Measurements from ENCODE around the gene IER5. TPM values are rescaled to one million over a fixed set of nuclear protein-coding genes. Genes with fewer than 3 reads are reported as not detected.
A peak's percentile ranks its signal among the peaks of the same experiment; 100 is the strongest.

IER5 gene
- total and polyA plus RNA-seq, 9 of the 15 experiments (the other 6 are each of a cell fraction or from before 2014, with no cell fraction given): 2.4 to 32.1 (median 12.0) TPM

DNA sequence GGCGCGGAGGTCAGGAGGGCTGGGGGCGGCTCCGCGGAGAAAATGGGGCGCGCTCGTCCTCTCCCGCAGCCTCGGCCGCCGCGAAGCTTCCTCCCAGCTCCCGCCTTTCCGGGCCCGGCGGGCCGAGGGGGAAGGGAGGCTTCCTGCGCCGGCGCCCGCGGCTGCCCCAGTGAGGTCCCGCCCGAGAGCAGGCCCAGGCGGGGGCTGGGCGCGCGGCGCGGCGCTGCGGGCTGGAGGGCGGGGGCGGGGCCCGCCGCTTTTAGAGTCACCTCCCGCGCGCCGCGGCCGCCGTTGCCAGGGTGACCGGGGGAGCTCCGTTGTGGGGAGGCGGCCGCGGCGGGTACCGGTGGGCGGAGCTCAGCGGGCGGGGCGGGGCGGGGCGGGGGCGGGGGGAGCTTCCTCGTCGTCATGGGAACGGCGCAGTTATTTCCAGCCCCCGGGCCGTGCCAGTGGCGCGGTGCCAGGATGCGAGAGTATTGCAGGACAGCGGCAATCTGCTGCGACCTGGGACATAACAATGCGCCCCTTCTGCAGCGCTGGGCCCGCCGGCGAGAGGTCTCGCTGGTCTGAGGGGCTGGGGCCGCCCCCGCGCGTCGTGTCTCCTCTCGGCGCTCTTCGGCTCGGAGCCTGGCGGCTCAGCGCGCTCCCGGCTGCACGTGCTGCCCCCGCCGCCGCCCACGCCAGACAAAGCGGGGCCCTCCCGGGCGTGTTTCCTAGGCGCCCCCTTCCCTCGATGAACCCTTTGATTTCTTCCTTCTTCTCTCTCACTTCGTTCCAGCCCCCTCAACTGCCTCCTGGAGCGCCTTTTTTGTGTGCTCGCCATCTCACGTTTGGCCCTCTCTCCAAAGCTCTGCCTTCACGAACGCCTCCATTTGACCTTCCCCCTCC, 16.9 kb downstream of the IER5 start (continued):
- TF ChIP-seq, protein P1, sequence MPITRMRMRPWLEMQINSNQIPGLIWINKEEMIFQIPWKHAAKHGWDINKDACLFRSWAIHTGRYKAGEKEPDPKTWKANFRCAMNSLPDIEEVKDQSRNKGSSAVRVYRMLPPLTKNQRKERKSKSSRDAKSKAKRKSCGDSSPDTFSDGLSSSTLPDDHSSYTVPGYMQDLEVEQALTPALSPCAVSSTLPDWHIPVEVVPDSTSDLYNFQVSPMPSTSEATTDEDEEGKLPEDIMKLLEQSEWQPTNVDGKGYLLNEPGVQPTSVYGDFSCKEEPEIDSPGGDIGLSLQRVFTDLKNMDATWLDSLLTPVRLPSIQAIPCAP (CRISPR knock-in tag; IDR thresholded peaks at IDR 0.05; ENCODE audit: borderline replicate concordance): no peak; the same call in 1 of the 2 replicates
- TF ChIP-seq TCF7 (IDR thresholded peaks at IDR 0.05; ENCODE audit: borderline replicate concordance) (no peak; the same call in 1 of the 2 replicates), MXI1 (IDR thresholded peaks at IDR 0.05; ENCODE audit: low read depth, low read length) (peak; percentile 85), CBX3 (IDR thresholded peaks at IDR 0.05; ENCODE audit: borderline replicate concordance in 1 of 2, low read length in 2 of 2) (no peak), FOSL1 (tag; conservative IDR thresholded peaks at IDR 0.05) (0 out of 2 replicates have a peak, but pooled peaks have one; percentile 46), ZNF696 (CRISPR knock-in tag; conservative IDR thresholded peaks at IDR 0.05) (no peak), CREB1 (IDR thresholded peaks at IDR 0.05) (no peak; the same call in 1 of the 2 replicates), CREB1 (CRISPR knock-in tag; IDR thresholded peaks at IDR 0.05) (no peak), FUS (optimal IDR thresholded peaks at IDR 0.05; ENCODE audit: low read depth, low read length) (no peak), TBP (optimal IDR thresholded peaks at IDR 0.05; ENCODE audit: low read depth, low read length) (peak; percentile 59), HMG20A (CRISPR knock-in tag; conservative IDR thresholded peaks at IDR 0.05) (no peak), SMC3 (conservative IDR thresholded peaks at IDR 0.05; ENCODE audit: insufficient read depth, low read depth, low read length) (no peak), ZNF77 (CRISPR knock-in tag; IDR thresholded peaks at IDR 0.05) (no peak), SLC30A9 (CRISPR knock-in tag; IDR thresholded peaks at IDR 0.05) (no peak), ZC3H11A (IDR thresholded peaks at IDR 0.05; ENCODE audit: low read depth, low read length) (no peak), GATAD2A (IDR thresholded peaks at IDR 0.05) (peak; percentile 30; the same call in 1 of the 2 replicates), ZKSCAN1 (IDR thresholded peaks at IDR 0.05; ENCODE audit: low read depth, low read length) (peak; percentile 21; the same call in 1 of the 2 replicates), ZNF778 (CRISPR knock-in tag; IDR thresholded peaks at IDR 0.05) (no peak), RNF2 (IDR thresholded peaks at IDR 0.05) (no peak), YBX1 (IDR thresholded peaks at IDR 0.05) (no peak), CC2D1A (IDR thresholded peaks at IDR 0.05) (no peak), ZNF143 (CRISPR knock-in tag; IDR thresholded peaks at IDR 0.05) (no peak), ELF1 (tag; IDR thresholded peaks at IDR 0.05) (no peak), MAFF (IDR thresholded peaks at IDR 0.05; ENCODE audit: low read length) (no peak), MAFK (IDR thresholded peaks at IDR 0.05; ENCODE audit: low read length) (no peak), GATA2 (CRISPR knock-in tag; IDR thresholded peaks at IDR 0.05) (no peak), RBM22 (IDR thresholded peaks at IDR 0.05; ENCODE audit: low read depth, low read length, poor library complexity, severe bottlenecking) (no peak), SREBF2 (CRISPR knock-in tag; IDR thresholded peaks at IDR 0.05) (no peak), ZNF589 (CRISPR knock-in tag; IDR thresholded peaks at IDR 0.05; ENCODE audit: low read depth) (no peak), EGR1 (conservative IDR thresholded peaks at IDR 0.05) (peak; percentile 97)
- TF ChIP-seq, protein P2, sequence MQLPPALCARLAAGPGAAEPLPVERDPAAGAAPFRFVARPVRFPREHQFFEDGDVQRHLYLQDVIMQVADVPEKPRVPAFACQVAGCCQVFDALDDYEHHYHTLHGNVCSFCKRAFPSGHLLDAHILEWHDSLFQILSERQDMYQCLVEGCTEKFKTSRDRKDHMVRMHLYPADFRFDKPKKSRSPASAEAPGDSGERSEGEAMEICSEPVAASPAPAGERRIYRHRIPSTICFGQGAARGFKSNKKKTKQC (CRISPR knock-in tag; IDR thresholded peaks at IDR 0.05): peak; percentile 71
